GM19239 (cell line): ENCODE data around the gene ZDHHC18.
A peak's percentile ranks its signal among the peaks of the same experiment; 100 is the strongest.
"Not testable (repeated sequence)": the region's sequence is repeated elsewhere in the genome, so short reads cannot be mapped to it uniquely, and the experiment has no call there.

Experiments
- DNase-seq: peaks from one replicate; pipeline ENCODE4 v3.0.0; 2011; ENCODE audit warnings: low spot score; ENCODE audit not compliant: insufficient read length
- FAIRE-seq: peaks from 2 replicates; lab custom pipeline; 2011; peaks lifted over from hg19 to GRCh38; lab: Jason Lieb, UNC

Gene ZDHHC18

GRCh38 chr1:26856181-26856580 is 29.7 kb downstream of the ZDHHC18 start:
- FAIRE-seq = no peak
- DNase-seq = no peak

DNA sequence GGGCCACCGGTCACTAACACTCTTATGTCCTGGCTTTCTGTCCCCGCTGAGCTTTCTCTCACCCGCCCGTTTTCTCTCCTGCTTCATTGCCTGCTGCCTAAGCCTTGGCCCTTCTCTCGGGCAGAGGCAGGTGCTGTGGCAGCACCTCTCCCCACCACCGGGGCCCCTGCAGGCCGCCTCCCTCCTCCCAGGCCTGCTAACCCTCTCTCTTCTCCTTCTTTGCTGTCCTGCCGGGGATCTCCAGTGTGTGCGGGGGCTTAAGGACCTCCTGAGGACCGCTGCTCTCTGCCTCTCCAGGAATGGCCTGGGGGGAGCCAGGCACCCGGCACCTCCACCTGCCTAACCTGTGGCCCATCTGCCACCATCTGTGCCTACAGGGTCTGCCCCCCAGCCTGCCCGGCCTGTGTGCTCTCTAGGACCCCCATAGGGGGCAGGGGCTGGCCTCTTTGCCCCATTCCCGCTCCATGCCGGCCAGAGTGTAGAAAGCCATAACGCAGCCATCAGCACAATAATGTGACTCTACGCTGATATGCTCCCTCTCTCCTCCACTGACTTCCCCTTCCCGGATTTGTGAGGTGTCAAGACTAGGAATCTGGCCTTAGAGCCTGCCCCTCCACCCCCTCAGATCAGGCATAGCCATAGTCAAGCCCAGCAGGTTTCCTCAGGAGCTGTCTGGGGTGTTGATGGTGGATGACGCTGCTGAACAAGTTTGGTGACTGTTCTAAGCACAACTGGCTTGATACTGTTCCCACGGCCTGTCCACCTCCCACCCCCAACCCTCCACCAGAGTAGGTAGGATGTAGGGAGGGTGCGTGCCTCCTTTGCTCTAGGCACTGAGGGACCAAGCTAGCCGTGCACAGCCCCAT is 30.3 kb downstream of the ZDHHC18 start:
- DNase-seq (no peak), FAIRE-seq (no peak)

DNA sequence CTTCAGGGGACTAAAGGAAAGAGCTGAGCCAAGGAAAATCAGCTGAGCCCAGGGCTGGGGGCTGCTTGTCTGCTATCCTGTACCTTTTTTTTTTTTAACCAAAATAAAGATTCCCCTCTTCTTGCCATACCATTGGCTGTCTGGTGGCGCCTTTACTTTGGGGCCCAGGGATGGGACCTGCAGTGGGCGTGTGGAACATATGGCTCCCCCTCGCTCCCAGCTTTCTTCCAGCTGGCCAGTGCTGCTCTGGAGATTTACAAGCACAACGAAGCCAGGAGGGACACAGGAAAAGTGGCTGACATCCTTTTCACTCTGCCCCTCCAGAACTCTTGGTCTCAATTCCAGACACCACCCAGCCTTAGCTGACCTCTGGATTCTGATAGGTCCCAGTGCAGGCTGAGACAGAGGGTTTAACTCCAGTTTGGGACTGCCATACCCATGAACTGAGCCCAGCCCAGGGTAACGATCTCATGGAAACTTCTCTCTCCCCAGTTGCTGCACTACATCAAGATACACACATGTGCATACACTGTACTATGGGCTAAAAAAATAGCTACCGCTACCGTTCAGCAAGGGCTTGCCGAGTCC is 31.1 kb downstream of the ZDHHC18 start:
- FAIRE-seq (no peak), DNase-seq (no peak)

DNA sequence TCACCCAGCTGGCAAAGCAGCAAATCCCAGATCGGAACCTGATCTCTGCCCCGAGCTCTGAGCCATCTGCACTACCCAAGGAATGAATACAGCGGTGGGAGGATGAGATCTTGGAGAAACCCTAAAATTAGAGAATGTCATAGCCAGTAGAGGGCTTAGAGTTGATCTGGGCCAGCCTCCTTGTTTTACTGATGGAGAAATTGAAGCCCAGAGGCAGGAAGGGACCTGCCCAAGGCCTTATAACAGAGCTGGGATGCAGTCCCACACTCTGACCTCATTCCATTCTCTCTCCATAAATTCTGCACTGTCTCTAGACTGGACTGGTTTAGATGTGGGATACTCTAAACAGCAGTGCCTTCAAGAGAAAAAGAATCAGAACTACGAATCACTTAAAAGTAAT is 31.7 kb downstream of the ZDHHC18 start:
- FAIRE-seq = no peak
- DNase-seq = no peak

DNA sequence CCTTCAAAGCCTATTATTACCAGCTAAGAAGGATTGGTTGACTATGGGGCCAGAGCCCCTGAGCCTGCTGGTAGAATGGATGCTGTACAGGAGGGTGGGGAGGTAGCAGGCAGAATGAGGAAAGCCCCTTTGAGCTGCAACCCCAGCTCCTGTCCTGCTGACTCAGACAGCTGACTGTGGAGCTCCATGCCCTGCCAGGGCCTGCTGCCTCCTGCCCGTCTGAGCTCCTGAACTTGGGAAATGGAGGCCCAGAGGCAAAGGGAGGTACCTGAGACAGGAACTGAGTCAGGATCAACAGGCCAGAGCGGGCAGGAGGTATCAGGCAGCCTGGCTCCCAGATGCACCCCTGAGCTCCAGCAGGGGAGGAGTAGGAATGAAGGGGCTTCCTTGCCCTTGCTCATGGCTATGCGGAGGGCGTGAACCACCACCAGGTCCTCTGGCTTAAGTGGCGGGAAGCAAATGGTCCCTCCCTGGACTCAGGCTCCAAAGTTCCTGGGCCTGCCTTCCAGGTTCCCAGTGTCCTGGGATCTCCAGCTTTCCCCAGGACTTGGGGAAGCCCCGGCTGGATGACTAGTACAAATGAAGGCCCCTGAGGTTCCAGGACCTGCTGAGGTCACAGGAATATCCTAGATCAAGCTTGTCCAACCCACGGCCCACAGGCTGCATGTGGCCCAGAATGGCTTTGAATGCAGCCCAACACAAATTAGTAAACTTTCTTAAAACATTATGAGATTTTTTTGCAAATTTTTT is 32.6 kb downstream of the ZDHHC18 start:
- DNase-seq (no peak), FAIRE-seq (no peak)

DNA sequence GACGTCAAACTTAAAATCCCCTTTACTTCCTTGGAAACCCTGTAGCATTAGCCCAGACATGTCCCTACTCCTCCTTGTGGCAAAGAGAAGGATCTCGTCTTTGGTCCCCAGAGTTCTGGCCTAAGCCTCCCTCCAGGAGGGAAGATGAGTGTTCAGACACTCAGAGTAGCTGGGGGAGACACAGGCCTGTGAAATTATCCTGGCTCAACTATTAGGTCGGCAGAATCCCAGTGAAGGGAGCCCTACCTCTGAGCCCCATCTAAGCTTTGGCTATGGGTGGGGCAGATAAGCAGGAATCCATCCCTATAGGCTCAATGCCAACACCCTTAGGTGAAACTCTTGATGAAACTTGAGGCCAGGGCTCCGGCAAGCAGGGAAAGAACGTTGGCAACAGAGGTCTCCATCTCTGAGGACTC is 34.8 kb downstream of the ZDHHC18 start:
- DNase-seq (no peak), FAIRE-seq (no peak)

GRCh38 chr1:26861889-26862378 is 35.4 kb downstream of the ZDHHC18 start:
- FAIRE-seq (no peak), DNase-seq (no peak)

GRCh38 chr1:26862781-26863684 is 36.5 kb downstream of the ZDHHC18 start, which contains the start of gene SFN:
SFN (plus strand) TSS chr1:26863149; CDS start chr1:26863213, 64 bp downstream.
- FAIRE-seq = no peak
- DNase-seq = no peak

DNA sequence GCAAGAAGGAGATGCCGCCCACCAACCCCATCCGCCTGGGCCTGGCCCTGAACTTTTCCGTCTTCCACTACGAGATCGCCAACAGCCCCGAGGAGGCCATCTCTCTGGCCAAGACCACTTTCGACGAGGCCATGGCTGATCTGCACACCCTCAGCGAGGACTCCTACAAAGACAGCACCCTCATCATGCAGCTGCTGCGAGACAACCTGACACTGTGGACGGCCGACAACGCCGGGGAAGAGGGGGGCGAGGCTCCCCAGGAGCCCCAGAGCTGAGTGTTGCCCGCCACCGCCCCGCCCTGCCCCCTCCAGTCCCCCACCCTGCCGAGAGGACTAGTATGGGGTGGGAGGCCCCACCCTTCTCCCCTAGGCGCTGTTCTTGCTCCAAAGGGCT is 37.2 kb downstream of the ZDHHC18 start:
- DNase-seq = no peak
- no peak for FAIRE-seq

DNA sequence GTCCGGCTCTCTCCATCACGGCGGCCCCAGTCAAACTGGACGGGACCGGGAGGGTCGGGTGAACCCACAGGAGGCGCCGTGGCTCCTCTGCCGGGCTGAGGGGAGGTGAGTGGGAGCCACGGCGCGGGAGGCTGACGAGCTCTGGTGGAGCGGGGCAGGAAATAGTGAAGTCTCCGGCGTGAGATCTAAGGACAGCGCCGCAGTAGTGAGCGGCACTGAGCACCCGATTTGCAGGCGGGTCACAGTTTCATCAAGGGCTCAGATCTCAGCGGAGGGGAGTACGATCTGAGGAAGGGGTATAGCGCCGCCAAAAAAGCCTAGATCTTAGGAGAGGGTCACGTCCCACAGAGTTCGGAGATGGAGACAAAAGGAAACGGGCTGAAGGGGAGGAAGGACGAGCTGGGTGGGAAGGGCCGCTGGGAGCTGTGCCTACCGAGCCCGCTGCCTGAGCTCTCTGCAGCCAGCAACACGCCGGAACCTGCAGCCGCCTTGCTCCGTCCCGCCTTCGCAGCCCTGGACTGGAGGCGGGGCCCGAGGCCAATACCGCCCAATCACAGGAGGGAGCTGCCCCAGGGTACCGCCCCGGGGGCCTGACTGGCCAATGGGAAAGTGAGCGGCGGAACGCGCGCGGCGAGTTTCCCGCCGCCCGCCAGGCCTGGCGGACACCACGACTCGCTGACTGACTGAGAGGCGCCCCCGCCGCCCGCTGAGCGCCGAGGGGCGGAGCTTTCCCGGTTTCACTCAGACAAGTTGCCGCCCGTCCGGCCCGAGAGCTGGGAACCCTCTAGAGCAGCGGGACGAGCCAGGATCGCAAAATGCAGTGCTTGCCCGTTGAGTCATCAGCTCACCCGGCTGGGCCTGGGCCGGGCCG is 38.4 kb downstream of the ZDHHC18 start:
- DNase-seq (peak; percentile 77), FAIRE-seq (peak; percentile 93)

GRCh38 chr1:26873097-26873496 is 46.6 kb downstream of the ZDHHC18 start:
- not testable (repeated sequence) for FAIRE-seq, DNase-seq

- no peak for FAIRE-seq
- DNase-seq = no peak
These were observed 48.4 kb downstream of the ZDHHC18 start for GRCh38 chr1:26874896-26875295.

DNA sequence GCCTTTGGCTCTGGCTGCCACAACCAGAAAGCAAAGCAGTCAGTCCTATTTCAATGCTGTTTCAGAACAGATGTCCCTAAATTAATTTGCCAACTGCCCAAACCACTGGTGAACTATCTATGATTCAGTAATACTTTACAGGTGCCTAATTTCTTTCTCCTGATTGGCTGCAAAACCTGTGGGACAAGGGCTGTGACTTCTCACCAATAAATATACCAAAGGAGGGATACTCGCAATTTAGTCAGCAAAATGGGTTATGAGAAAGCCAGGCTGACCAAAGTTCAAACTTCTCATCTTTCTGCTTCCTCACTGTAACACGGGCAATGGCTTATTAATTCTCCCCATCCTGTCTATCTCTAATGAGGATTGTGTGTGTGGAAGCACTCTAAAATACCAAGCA is 50.8 kb downstream of the ZDHHC18 start:
- DNase-seq (no peak), FAIRE-seq (no peak)

GRCh38 chr1:26879793-26880192 is 53.3 kb downstream of the ZDHHC18 start:
- FAIRE-seq (no peak), DNase-seq (no peak)

DNA sequence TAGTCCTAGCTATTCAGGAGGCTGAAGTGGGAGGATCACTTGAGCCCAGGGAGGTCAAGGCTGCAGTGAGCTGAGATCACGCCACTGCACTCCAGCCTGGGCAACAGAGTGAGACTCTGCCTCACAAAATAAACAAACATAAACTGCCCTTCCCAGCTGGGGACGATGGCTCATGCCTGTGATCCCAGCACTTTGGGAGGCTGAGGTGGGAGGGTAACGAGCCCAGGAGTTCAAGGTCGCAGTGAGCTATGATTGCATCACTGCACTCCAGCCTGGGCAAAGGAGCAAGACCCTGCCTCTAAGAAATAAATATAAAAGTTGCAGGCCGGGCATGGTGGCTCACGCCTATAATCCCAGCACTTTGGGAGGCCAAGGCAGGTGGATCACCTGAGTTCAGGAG is 55.1 kb downstream of the ZDHHC18 start:
- DNase-seq, FAIRE-seq: not testable (repeated sequence)

GRCh38 chr1:26882696-26883463 is 56.4 kb downstream of the ZDHHC18 start:
- FAIRE-seq (no peak), DNase-seq (no peak)

- FAIRE-seq = no peak
- no peak for DNase-seq
These were observed 60.6 kb downstream of the ZDHHC18 start for GRCh38 chr1:26887125-26887524.

DNA sequence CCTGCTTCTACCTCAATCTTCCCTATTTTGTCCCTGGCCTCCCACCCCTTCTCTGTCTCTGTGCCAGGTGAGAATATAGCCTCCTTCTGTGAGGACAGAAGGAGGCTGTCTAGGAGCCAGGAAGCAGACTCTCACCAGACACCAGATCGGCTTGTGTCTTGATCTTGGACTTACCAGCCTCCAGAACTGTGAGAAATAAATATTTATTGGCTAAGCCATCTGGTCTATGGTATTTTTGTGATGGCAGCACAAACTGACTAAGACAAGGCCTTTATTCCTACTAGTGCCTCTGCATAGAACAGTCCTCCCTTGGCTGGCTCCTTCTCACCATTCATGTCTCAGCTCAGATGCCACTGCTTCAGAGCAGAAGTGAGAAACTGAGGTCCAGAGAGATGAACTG is 61.7 kb downstream of the ZDHHC18 start:
- FAIRE-seq = no peak
- DNase-seq = no peak
